HG03097 (cell line): ENCODE results near the gene EXO1.
A peak's percentile ranks its signal among the peaks of the same experiment; 100 is the strongest.

Source experiments
- ATAC-seq: cut with Tn5 transposase; IDR thresholded peaks from one replicate; pipeline ENCODE4 v1.9.1; 2021; ENCODE audit not compliant: unreplicated experiment, low FRiP score

Gene EXO1

GRCh38 chr1:241881440-241881839 is 33.4 kb downstream of the EXO1 start:
- no peak for ATAC-seq

GRCh38 chr1:241883159-241883558 is 35.2 kb downstream of the EXO1 start:
- no peak for ATAC-seq

GRCh38 chr1:241888232-241888631 is 40.2 kb downstream of the EXO1 start:
- ATAC-seq = no peak

GRCh38 chr1:241891296-241891695 is 43.3 kb downstream of the EXO1 start:
- no peak for ATAC-seq

GRCh38 chr1:241894016-241894415 is 46.0 kb downstream of the EXO1 start:
- no peak for ATAC-seq

GRCh38 chr1:241895013-241895412 is 47.0 kb downstream of the EXO1 start:
- peak; percentile 65 for ATAC-seq

- no peak for ATAC-seq
Measured at GRCh38 chr1:241896670-241896962, 48.6 kb downstream of the EXO1 start.

GRCh38 chr1:241899210-241899609 is 51.2 kb downstream of the EXO1 start:
- no peak for ATAC-seq

GRCh38 chr1:241900381-241900780 is 52.4 kb downstream of the EXO1 start:
- ATAC-seq = no peak

- ATAC-seq = no peak
Measured at GRCh38 chr1:241902391-241903065, 54.5 kb downstream of the EXO1 start.

- ATAC-seq = no peak
Measured at GRCh38 chr1:241916196-241916595, 68.2 kb downstream of the EXO1 start.

- ATAC-seq = no peak
Measured at GRCh38 chr1:241917487-241917886, 69.5 kb downstream of the EXO1 start.

- ATAC-seq = no peak
Measured at GRCh38 chr1:241918879-241919278, 70.9 kb downstream of the EXO1 start.

- ATAC-seq = no peak
Measured at GRCh38 chr1:241924080-241924808, 76.2 kb downstream of the EXO1 start.

- ATAC-seq = no peak
Measured at GRCh38 chr1:241926141-241926540, 78.1 kb downstream of the EXO1 start.

- ATAC-seq = no peak
Measured at GRCh38 chr1:241927321-241927720, 79.3 kb downstream of the EXO1 start.

- ATAC-seq = no peak
Measured at GRCh38 chr1:241932845-241933244, 84.8 kb downstream of the EXO1 start.

- ATAC-seq = no peak
Measured at GRCh38 chr1:241934201-241934848, 86.3 kb downstream of the EXO1 start.

GRCh38 chr1:241934866-241935265 is 86.9 kb downstream of the EXO1 start:
- no peak for ATAC-seq
